ENCODE measurements around the gene TAS2R40.
"Not testable (repeated sequence)": the region's sequence is repeated elsewhere in the genome, so short reads cannot be mapped to it uniquely, and the experiment has no call there.

TAS2R40 gene

GRCh38 chr7:143221737-143222136 lies at the start of gene TAS2R40:
Gene TAS2R40, plus strand, starts transcription at chr7:143222037. Its CDS starts 42 bp downstream, at chr7:143222079.
- DNase-seq (ENCODE audit: low read depth in 2 of 2), result no peak

GRCh38 chr7:143172354-143172753 lies 49.5 kb upstream of the TAS2R40 start:
- no peak for DNase-seq (ENCODE audit: low read depth in 2 of 2)

- DNase-seq (ENCODE audit: low read depth in 2 of 2), result no peak
These were observed 45.7 kb upstream of the TAS2R40 start for GRCh38 chr7:143176128-143176527.

- DNase-seq (ENCODE audit: low read depth in 2 of 2), result no peak
These were observed 44.3 kb upstream of the TAS2R40 start for GRCh38 chr7:143177374-143178119.

GRCh38 chr7:143180771-143181170 lies 41.1 kb upstream of the TAS2R40 start:
- DNase-seq (ENCODE audit: low read depth in 2 of 2), result not testable (repeated sequence)

- no peak for DNase-seq (ENCODE audit: low read depth in 2 of 2)
These were observed 40.5 kb upstream of the TAS2R40 start for GRCh38 chr7:143181349-143181748.

- no peak for DNase-seq (ENCODE audit: low read depth in 2 of 2)
These were observed 38.8 kb upstream of the TAS2R40 start, which contains the start of gene TAS2R39 for GRCh38 chr7:143183024-143183423. Gene TAS2R39, plus strand, starts transcription at chr7:143183419. Its CDS starts 0 bp downstream, at chr7:143183419.

GRCh38 chr7:143185551-143185950 lies 36.3 kb upstream of the TAS2R40 start:
- no peak for DNase-seq (ENCODE audit: low read depth in 2 of 2)

GRCh38 chr7:143188994-143189393 lies 32.8 kb upstream of the TAS2R40 start:
- no peak for DNase-seq (ENCODE audit: low read depth in 2 of 2)

- DNase-seq (ENCODE audit: low read depth in 2 of 2), result no peak
These were observed 28.0 kb upstream of the TAS2R40 start for GRCh38 chr7:143193880-143194279.

- DNase-seq (ENCODE audit: low read depth in 2 of 2), result no peak
These were observed 22.8 kb upstream of the TAS2R40 start for GRCh38 chr7:143199040-143199439.

- DNase-seq (ENCODE audit: low read depth in 2 of 2), result no peak
These were observed 19.7 kb upstream of the TAS2R40 start for GRCh38 chr7:143202161-143202560.

- no peak for DNase-seq (ENCODE audit: low read depth in 2 of 2)
These were observed 18.5 kb upstream of the TAS2R40 start for GRCh38 chr7:143203386-143203785.

GRCh38 chr7:143205560-143206293 lies 16.1 kb upstream of the TAS2R40 start:
- no peak for DNase-seq (ENCODE audit: low read depth in 2 of 2)

- no peak for DNase-seq (ENCODE audit: low read depth in 2 of 2)
These were observed 11.3 kb upstream of the TAS2R40 start for GRCh38 chr7:143210541-143210940.

GRCh38 chr7:143213478-143213877 lies 8.4 kb upstream of the TAS2R40 start:
- not testable (repeated sequence) for DNase-seq (ENCODE audit: low read depth in 2 of 2)

- peak; percentile 14 to 33 for DNase-seq (ENCODE audit: low read depth in 2 of 2)
These were observed 6.8 kb upstream of the TAS2R40 start for GRCh38 chr7:143214789-143215679.

- no peak for DNase-seq (ENCODE audit: low read depth in 2 of 2)
These were observed 5.7 kb upstream of the TAS2R40 start for GRCh38 chr7:143216151-143216550.

GRCh38 chr7:143216686-143217085 lies 5.2 kb upstream of the TAS2R40 start:
- DNase-seq (ENCODE audit: low read depth in 2 of 2), result no peak

- no peak for DNase-seq (ENCODE audit: low read depth in 2 of 2)
These were observed 4.0 kb upstream of the TAS2R40 start for GRCh38 chr7:143217806-143218205.

- DNase-seq (ENCODE audit: low read depth in 2 of 2), result no peak
These were observed 551 bp upstream of the TAS2R40 start for GRCh38 chr7:143221286-143221685.

GRCh38 chr7:143222782-143223181 lies 945 bp downstream of the TAS2R40 start:
- DNase-seq (ENCODE audit: low read depth in 2 of 2), result no peak

Data from stimulated activated CD8-positive, alpha-beta memory T cell treated with anti-CD3 and anti-CD28 coated beads, Interleukin-2, amount 100 ng/mL, for 1 hour (primary cell).